ENCODE results near the gene DRD1.

DNA sequence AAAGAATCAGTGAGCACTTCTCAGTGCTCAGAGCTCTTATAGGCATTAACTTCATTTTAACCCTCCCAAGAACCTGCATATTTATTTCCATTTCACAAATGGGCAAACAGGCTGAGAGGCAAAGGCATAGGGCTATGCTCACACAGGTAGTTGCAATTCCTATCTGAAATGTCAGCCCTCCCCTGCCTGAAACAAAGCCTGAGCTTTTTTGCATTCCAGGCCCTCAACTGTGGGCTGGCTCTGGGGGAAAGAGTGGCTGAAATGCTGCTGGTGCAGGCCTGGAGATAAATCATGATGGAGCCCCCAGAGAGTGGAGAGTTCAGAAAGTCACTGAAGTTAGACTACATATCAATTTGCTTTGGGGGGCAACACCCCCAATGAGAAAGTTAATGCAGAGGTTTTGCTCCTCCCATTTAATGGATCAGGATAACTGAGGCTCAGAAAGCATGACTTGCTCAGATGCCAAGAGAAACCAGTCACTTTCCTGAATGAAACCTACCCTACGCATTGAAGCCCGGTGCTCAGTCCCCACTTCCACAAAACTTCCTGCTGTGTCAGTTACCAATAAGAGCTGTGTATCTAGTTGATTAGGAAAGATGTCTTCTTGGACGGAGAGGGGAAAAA, 5.6 kb downstream of the DRD1 start:
- no peak for TF ChIP-seq CTCF (IDR thresholded peaks at IDR 0.05)
- no peak for TF ChIP-seq POLR2A (IDR thresholded peaks at IDR 0.05)
